NCI-H510A treated with DMSO at 0.1 percent for 48 hours (cell line): ENCODE data around the gene ALOX15.
A peak's percentile ranks its signal among the peaks of the same experiment; 100 is the strongest.
"Not testable (repeated sequence)": the region's sequence is repeated elsewhere in the genome, so short reads cannot be mapped to it uniquely, and the experiment has no call there.

Experiments
- DNase-seq: peaks from one replicate; lab custom pipeline; 2025; lab: John Stamatoyannopoulos, UW

The ALOX15 gene

DNA sequence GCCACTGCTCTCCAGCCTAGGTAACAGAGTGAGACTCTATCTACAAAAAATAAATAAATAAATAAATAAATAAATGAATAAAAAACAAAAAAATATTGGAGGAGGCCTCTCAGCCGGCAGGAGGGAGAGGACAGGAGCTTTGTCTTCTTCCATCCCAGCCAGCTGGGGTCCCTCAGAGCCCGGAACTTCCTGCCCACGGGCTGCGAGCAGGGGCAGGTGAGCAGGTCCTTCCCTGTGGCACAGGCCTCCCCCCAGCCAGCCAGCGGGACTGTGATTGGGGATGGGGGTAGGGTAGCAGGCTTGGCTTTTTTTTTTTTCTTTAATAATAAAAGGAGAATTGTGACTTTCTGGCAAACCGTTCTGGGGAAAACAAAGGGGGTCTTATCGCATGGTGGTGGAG, 47.1 kb downstream of the ALOX15 start:
- no peak for DNase-seq

DNA sequence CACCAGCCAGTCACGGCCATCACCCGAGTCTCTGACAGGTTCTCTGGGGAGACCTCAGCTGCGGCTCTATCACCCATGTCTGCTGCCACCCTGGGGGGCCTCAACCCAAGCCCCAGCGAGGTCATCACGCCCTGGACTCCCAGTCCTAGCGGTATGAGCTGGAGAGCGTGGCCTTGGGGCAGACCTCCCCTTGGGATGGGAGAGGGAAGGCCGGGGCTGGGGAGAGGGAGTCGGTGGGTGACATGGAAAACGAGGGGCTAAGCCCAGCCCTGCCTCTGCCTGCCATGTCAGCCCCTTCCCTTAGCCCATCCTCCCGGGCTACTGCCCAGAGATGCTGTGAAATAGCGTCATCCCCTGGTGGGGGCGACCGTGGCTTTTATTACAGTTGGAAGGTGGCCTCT, 48.5 kb downstream of the ALOX15 start:
- DNase-seq = no peak

DNA sequence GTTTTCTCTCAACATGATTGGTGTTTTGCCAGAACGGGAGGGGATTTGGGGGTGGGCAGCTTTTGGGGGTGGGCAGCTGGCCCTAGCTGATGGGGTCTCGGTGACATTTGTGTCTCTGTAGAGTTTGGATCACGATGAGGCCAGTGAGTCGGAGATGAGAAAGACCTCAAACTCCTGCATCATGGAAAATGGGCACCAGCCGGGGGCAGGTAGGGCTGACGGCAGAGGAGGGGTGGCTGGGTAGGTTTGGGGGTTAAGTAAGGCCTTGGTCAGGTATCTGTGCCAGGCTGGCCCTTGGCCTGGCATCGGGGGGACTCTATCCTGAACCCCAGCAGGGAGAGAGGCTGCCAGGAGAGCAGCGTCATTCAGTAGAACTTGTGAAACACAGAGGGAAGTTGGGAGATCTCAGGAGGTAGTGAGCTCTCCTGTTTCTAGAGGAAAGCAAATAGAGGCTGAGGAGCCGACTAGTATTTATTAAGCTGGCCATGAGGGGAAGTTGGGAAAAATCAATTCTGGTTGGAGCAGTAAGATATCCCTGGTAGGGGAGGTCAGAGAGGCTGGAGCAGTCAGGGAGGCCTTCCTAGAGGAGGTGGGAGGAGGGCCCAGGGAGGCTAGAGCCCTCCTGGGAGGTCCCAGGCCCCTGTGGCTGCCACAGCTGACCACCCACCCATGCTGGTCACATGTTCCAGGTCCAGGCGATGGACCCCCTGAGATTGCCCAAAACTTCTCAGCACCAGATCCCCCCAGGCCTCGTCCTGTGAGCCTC, 49.1 kb downstream of the ALOX15 start:
- DNase-seq = no peak

DNA sequence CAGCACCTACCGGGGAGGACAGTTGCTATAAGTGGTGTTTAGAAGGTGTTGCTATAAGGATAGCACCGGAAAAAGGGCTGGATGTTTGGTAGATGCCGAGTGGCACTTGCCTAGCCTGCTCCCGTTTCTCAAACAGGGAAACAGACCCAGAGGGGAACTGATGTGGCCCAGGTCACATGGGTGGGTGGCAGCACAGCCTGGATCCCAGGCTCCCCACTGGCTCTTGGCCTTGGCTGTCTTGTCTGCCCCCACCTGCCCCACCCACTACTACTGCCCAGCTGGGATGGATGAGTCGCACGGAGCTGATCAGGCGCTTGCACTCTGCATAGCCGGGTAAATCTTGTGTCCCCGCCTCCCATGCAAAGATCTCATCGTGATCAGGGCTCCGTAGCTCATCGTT, 49.9 kb downstream of the ALOX15 start:
- no peak for DNase-seq

GRCh38 chr17:4590981-4591453, 50.5 kb downstream of the ALOX15 start:
- DNase-seq = no peak

DNA sequence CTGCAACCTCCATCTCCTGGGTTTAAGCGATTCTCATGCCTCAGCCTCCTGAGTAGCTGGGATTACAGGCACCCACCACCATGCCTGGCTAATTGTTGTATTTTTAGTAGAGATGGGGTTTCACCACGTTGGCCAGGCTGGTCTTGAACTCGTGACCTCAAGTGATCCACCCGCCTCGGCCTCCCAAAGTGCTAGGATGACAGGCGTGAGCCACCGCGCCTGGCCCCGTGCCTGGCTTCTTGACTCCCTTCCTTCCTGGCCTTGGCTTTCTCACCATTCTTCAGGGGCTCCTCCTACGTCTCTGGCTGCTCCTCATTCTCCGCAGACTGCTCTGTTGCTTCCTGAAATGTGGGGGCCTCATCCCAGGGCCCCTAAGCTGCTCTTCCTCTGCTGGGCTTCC, 51.4 kb downstream of the ALOX15 start:
- DNase-seq = not testable (repeated sequence)

DNA sequence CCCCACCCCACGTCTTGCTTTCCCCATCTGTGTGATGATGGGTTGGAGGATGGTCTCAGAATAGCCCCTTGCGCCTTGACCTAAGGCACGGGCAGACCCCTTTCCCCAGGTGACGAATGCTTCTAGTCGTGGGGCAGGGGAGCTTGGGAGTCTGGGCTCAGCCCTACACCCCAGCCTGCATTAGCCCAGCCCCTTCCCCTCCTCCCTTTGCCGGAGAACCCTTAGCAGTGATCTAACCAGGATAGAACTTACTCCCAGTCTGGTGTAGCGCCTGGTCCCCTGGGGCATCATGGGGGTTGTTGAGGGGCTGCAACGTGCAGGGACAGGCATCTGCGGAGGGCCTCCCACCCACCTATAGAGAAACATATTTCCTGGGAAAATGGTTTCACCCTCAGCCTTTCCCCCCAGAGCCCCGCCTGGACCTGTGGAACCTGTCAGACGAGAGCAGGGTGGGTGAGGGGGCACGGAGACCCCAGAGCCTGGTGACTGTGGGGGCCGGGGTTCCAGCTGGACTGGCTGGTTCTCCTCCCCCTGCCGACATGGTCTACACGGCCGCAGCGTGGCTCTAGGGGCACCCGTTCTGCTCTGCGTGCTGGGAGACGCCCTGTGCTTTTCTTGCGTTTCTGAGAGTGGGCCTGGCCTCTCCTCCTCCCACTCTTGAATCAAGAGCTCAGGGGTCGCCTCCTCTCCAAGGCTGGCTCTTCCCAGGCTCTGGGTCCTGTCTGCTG, 52.4 kb downstream of the ALOX15 start:
- no peak for DNase-seq

DNA sequence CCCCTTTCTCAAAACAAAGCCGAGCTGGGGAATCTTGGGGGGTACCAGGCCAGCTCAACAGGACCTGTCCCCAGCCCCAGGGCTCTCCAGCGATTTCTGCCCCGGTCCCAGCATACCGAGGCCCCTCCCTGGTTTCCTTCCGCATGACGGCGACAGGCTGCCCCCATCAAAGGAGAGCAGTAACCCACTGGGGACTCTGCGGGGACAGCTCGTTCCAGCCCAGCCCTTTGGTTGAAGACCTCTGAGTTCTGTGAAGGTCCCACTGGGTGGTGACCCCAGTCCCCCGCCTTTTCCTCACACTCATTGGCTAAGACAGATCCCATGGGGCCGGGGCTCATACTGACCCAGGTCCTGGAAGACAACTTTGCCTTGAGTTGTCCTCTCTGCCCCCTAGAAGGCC, 53.1 kb downstream of the ALOX15 start:
- no peak for DNase-seq

- no peak for DNase-seq
These were observed 53.7 kb downstream of the ALOX15 start for GRCh38 chr17:4587803-4588202.

DNA sequence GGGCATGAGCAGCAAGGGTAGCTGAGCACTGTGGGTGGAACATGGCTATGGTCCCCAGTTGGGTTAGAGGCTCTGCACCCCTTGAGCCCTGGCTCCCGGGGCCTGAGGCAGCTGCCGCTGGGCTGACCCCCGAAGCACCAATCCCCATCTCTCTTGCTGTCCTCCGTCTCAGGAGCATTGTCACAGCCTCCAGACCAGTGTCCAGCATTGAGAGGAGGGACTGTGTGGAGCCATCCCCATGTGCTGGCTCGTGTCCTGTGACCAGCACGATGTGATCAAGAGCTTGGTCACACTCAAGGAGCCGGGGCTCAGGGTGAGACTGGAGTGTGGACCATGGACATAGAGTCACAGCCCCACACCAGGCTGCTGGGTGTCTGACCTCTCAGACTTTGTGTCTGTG, 54.3 kb downstream of the ALOX15 start:
- no peak for DNase-seq

DNA sequence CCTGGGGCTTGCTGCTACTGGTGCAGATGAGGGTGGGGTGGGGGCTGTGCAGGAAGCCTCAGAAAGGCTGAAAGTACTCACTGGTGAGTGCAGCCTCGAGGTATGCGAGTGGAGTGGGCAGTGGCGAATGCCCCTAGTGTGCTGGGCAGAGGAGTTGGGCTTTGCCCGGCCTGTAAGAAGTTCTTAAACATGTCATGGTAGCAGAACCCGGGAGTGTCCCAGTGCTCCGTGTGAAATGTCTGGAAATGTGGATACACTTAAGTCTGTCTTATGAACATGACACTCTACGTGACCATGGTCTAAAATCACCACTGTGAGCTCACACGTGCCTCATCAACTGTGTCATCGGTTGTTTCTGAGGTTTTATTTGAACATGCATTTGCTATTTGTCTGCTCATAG, 55.4 kb downstream of the ALOX15 start:
- no peak for DNase-seq

DNA sequence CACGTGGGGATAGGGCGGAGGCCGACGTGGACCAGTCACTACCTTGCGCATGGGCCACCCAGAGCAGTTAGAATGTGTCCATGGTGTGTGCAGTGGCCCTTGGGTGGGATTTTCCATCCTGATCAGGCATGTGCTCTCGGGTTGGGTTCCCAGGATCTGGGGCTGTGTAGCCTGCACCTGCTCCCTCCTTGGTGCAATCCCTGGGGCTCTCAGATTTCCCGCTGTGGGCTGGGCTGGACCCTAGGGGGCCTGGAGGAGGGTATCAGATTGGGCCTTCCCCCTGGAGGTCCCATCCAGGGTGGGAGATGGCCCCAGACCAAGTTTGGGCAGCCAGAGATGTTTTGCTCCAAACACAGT, 55.9 kb downstream of the ALOX15 start:
- DNase-seq = no peak

GRCh38 chr17:4584917-4585637, 56.4 kb downstream of the ALOX15 start:
- DNase-seq = no peak

DNA sequence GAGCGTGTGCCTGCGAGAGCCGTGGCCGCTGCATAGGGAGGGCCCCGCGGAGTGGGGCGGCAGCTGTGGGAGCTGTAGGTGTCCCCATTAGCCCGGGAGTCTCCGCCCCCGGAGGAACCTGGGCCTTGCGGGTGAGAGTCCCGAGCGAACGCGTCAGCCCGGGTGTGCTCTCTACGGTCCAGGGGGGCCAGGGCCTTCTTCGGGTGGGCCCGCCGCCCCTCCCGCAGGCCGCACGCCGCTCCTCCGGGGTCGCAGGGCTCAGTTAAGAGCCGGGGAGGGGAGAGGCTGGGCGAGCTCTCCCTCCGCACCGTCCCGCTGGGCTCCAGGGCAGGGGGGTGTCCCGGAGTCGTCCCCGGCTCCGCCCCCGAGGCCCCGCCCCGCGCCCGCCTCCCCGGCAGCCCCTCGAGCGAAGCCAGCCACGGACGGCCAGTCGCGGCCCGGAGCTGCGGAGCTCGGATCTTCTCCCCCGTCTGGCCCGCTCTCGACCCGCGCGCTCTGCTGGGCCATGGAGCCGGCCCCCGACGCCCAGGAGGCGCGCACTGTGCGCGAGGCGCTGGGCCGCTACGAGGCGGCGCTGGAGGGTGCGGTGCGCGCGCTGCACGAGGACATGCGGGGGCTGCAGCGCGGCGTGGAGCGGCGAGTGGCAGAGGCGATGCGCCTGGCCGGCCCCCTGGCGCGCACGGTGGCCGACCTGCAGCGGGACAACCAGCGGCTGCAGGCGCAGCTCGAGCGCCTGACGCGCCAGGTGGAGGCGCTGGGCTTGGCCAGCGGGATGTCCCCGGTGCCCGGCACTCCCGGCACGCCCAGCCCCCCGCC, 57.2 kb downstream of the ALOX15 start, which contains the start of gene SMTNL2:
Gene SMTNL2 (plus strand): TSS at position 429 of the 816 bp plus-strand sequence. CDS start 77 bp downstream, at position 506.
- DNase-seq = no peak

GRCh38 chr17:4583782-4584100, 57.7 kb downstream of the ALOX15 start:
- DNase-seq = peak; percentile 22

DNA sequence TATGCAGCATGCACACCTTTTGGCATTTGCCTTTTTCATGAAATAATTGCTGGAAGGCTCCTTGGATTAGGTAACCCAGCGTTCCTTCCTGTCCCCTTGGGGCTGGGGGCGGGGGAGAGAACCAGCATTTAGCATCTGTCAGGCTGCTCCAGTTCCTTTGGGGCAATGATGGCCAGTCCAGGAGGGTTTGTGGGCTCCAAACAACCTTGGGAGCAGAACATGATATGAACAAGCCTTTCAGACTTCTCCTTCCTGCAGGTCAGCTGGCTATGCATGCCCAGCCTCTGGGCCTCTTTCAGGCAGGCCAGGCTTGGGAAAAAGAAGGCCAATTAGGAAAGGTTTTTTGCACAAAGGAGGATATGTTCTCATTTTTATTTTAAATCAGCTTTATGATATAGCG, 58.3 kb downstream of the ALOX15 start:
- no peak for DNase-seq

DNA sequence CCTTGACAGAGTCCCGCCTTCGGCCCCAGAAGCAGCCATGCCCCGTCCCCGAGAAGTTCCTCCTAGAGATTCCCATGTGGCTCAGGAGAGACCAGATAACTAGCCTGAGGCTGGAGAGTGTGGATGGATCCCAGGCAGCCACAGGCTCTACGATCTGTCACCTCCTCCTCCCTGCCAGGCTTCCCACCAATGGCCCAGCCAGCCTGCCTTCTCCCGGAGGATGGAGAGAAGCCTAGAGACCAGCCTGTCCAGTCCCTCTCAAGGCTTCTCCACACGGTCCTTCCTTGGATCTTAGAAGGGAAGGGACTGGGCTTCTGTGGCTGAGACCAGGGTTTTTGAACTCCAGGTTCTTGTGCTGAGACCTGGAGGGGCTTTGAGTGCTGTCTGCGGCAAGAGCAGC, 58.8 kb downstream of the ALOX15 start:
- DNase-seq = no peak

- no peak for DNase-seq
These were observed 59.4 kb downstream of the ALOX15 start for GRCh38 chr17:4582101-4582501.
